Stimulated activated CD8-positive, alpha-beta memory T cell treated with anti-CD3 and anti-CD28 coated beads, Interleukin-15, amount 100 ng/mL, for 1 hour (primary cell): ENCODE data around the gene CCDC175.

Experiments used
- DNase-seq: peaks from one replicate; pipeline ENCODE4 v3.0.0-alpha.2; 2020; ENCODE audit warnings: low read depth

CCDC175 gene

GRCh38 chr14:59482541-59483331, 93.9 kb downstream of the CCDC175 start:
- DNase-seq, result no peak

GRCh38 chr14:59481871-59482540, 94.6 kb downstream of the CCDC175 start:
- DNase-seq, result no peak

GRCh38 chr14:59481407-59481806, 95.2 kb downstream of the CCDC175 start:
- no peak for DNase-seq

GRCh38 chr14:59480166-59480565, 96.4 kb downstream of the CCDC175 start:
- DNase-seq, result no peak

GRCh38 chr14:59478540-59478939, 98.1 kb downstream of the CCDC175 start:
- DNase-seq, result no peak

GRCh38 chr14:59475709-59476108, 100.9 kb downstream of the CCDC175 start:
- DNase-seq, result no peak

GRCh38 chr14:59474172-59474571, 102.4 kb downstream of the CCDC175 start:
- no peak for DNase-seq

- DNase-seq, result no peak
These were observed 111.1 kb downstream of the CCDC175 start, which contains the start of gene GPR135 for GRCh38 chr14:59465316-59466135. Gene GPR135, minus strand, starts transcription at chr14:59465380. Its CDS starts 154 bp downstream, at chr14:59465226.

GRCh38 chr14:59464486-59465315, 111.9 kb downstream of the CCDC175 start:
- no peak for DNase-seq

GRCh38 chr14:59463787-59464485, 112.7 kb downstream of the CCDC175 start:
- no peak for DNase-seq

- no peak for DNase-seq
These were observed 114.7 kb downstream of the CCDC175 start for GRCh38 chr14:59461891-59462290.

- no peak for DNase-seq
These were observed 116.2 kb downstream of the CCDC175 start for GRCh38 chr14:59460378-59460777.

- DNase-seq, result no peak
These were observed 118.1 kb downstream of the CCDC175 start for GRCh38 chr14:59458486-59458885.

- no peak for DNase-seq
These were observed 121.2 kb downstream of the CCDC175 start for GRCh38 chr14:59455411-59455810.
